Activated T-cell treated with anti-CD3 and anti-CD28 coated beads, Interleukin-2, amount 50 U/mL, for 4 hours (primary cell): ENCODE results near the gene SEMA4A. TPM values are rescaled to one million over a fixed set of nuclear protein-coding genes. Genes with fewer than 3 reads are reported as not detected.

ENCODE experiments used
- ATAC-seq, 2 donors: fragments of 200-7000 bp; cut with Tn5 transposase; one replicate each; pipeline ENCODE4 v1.10.0; 2021
- DNase-seq: peaks from one replicate; pipeline ENCODE4 v3.0.0-alpha.2; 2020
- H3K27me3 Mint-ChIP-seq: one replicate; pipeline ENCODE4 v1.8.0; 2021; ENCODE audit warnings: low read depth, mixed read lengths
- H3K36me3 Mint-ChIP-seq: one replicate; pipeline ENCODE4 v1.8.0; 2022; ENCODE audit warnings: mixed read lengths; ENCODE audit not compliant: insufficient read depth
- H3K4me1 Mint-ChIP-seq: one replicate; pipeline ENCODE4 v1.8.0; 2021; ENCODE audit warnings: low read depth, mixed read lengths
- H3K4me3 Mint-ChIP-seq: one replicate; pipeline ENCODE4 v1.8.0; 2021; ENCODE audit warnings: mild to moderate bottlenecking, moderate library complexity, mixed read lengths
- H3K9me3 Mint-ChIP-seq: one replicate; pipeline ENCODE4 v1.8.0; 2021; ENCODE audit warnings: mixed read lengths
- total RNA-seq, 3 donors: library from RNA; stranded (reverse); gene quantifications; one replicate each; pipeline ENCODE4 v1.2.1, GENCODE V29; 2021

Gene SEMA4A
- total RNA-seq: 10 to 100 TPM; 31.7 to 51.5 (median 37.1) TPM

DNA sequence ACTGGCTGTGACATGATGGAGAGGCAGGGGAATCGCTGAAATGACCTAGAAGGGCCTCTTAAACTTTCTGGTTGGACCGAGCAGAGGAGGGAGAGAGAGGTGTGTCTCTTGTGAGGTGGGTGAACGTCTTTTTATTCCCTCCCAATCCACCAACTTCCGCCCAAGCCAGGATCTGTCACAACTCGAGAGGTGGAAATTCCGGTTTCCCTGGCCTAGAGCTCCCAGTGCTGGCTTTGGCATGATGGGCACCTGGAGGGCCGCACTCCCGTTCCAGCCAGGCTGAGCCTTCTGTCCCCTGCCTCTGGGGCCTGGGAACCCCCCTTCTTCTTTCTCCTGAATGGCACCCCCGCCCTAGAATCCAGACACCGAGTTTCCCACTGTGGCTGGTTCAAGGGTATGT, at the start of gene SEMA4A:
Gene SEMA4A (plus strand): TSS at position 224 of the 400 bp plus-strand sequence. CDS start 994 bp downstream, outside the sequence.
- H3K27me3 Mint-ChIP-seq: peaks cover 2% of the 10 kb centered on the region
- no peak for DNase-seq

DNA sequence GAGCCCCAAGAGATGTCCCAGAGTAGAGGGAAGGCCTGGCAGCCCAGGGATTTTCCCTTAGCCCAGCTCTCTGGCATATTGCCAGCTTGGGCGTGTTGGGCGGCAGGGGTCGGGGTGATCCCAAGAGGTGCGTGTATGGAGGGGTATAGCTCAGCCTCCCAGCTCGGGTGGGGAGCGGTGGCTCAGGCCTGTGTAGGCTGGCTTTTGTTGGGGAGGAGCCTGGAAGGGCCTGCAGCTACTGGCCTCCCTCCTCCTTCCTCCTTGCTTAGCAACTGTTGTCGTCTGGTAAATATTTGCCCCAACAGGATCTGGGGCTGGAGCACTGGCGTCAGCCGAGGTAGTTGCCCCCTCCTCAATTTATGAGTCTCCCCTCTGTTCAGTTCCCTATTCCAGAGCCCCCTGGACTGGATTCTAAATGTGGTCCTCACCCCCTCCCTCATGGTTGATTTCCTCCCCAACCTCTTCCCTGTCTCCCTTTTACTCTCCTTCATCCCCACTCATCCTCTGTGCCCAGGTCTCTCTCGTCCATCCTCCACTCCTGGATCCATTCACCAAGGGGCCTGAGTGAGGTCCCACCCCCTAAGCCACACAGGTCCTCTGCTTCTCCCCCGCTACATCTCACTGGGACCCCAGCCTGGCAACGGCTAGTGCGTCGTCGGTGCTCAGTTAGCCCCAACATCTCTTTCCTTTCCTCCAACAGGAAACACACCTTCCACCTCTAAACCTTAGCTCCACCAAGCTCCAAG, 49.1 kb upstream of the SEMA4A start:
- Mint-ChIP-seq H3K4me3 (peak overlapping the region; percentile 24), H3K4me1 (peaks cover 59% of the 10 kb centered on the region), H3K9me3 (no peaks in the 10 kb centered on the region), H3K36me3 (no peaks in the 10 kb centered on the region), H3K27me3 (peaks cover 2% of the 10 kb centered on the region)
- ATAC-seq: no peak
- no peak for DNase-seq

More for the DNA sequence above, at the start of gene SEMA4A:
- Mint-ChIP-seq H3K4me1 (peaks cover 58% of the 10 kb centered on the region), H3K9me3 (no peaks in the 10 kb centered on the region), H3K36me3 (no peaks in the 10 kb centered on the region), H3K4me3 (peak within 1 kb of the TSS; percentile 83)
- ATAC-seq: no peak

DNA sequence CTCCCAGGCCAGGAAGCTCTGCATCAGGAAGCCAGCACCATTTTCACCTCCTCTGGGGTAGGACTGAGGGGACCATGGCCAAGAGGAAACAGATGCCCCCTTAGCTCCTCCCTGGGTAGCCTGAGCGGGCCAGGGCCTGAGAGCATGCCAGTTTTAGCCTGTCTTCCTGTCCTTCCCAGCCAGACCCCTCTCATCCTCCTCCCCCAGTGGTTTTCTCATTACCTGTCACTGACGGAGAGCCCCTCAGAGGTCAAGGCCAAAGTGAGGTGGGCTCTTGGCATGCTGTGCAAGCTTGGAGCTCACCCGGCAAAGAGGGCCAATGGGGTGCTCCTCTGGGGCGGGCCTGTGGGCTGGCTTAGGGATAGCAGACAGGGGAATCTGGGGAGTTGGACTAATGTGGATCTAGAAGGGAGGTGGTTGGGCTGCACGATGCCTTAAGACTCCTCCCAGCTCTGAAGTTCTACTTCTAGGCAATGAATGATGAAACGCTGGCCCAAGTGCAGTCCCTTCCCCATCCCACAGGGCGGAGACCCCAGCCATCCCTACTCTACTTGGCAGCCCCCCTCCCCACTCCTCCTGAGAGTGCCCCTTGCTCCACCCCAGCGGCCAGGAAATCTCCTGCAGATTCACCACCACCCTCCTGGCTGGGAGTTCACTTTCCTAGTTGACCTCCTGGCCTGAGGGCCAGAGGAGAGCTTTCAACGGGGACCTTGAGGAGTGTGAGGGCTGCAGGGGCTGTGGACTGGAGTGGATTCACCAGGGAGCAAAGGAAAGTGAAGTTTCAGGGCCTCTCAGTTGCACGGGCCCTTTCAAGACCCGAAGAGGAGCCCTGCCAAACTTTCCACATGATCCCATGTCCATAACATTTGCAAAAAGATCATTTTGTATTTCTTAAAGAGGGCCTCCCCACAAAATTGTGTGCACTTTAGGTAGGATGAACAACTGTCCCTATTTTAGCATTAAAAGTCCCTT, 48.2 kb upstream of the SEMA4A start:
- Mint-ChIP-seq H3K4me1 (peaks cover 60% of the 10 kb centered on the region), H3K9me3 (no peaks in the 10 kb centered on the region), H3K4me3 (peak overlapping the region; percentile 80), H3K27me3 (peaks cover 2% of the 10 kb centered on the region), H3K36me3 (no peaks in the 10 kb centered on the region)
- DNase-seq: no peak
- ATAC-seq: no peak

DNA sequence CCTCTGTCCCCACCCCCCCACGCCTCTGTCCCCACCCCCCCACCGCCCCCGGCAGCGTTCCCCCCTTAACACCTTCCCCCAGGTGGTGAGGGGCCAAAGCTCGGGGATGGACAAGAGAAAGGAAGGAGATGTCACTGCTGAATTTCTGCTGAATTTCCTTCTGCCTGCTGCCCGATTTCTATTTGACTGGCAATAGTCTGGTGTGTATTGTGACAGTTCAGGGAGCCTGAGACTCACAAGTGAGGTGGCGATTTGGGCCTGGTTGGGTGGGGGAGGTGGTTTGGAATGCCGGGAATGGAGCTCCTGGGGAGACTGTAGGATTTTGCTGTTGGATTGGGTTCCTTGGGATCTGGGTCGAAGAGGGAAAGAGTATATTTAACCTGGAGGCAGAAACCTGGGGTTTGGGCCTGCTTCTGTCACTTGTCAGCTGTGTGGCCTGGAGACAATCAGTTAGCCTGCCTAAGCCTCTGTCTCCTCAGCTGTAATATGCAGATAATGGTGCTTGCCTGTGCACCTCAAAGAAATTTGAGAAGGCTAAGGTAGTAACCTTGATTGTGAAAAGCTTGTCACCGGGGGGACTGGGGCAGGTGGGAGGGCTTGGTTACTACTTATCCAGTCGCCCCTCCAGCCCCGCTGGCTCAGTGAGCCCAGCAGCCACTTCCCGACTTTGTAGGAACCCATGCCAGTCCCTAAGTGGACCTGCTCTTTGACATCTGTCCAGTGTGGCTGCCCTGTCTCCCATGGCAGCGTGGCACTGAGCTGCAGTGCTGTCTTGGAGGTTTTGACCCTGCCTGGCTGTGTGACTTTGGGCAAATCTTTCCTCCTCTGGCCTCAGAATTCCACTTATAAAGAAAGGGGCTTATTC, 46.5 kb upstream of the SEMA4A start:
- DNase-seq: no peak
- H3K4me1 Mint-ChIP-seq: peaks cover 50% of the 10 kb centered on the region
- H3K9me3 Mint-ChIP-seq: no peaks in the 10 kb centered on the region
- H3K4me3 Mint-ChIP-seq: peak overlapping the region; percentile 80
- H3K36me3 Mint-ChIP-seq: no peaks in the 10 kb centered on the region
- H3K27me3 Mint-ChIP-seq: no peaks in the 10 kb centered on the region
- ATAC-seq: peak; percentile 37 to 39

DNA sequence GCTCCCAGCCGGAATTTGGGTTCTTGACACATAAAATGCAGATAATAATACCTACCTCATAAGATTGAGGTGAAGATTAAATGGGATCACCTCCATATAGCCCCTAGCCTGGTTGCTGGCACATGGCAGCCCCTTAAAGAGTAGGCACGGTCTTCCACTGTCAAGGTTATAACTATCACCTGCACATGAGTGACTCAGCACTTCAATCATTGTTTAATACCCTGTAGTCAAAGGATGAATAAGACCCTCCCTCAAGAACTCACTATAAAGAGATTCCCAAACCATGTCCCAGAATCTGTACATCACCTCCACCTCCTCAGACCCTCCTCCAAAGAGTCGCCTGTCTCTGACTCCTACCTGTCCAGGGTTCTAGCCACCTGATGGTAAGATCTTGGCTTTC, 45.3 kb upstream of the SEMA4A start:
- H3K4me1 Mint-ChIP-seq: peaks cover 47% of the 10 kb centered on the region
- H3K9me3 Mint-ChIP-seq: no peaks in the 10 kb centered on the region
- ATAC-seq (no peak), DNase-seq (no peak)
- no peak overlapping the region for H3K4me3 Mint-ChIP-seq
- H3K27me3 Mint-ChIP-seq: no peaks in the 10 kb centered on the region
- H3K36me3 Mint-ChIP-seq: no peaks in the 10 kb centered on the region

DNA sequence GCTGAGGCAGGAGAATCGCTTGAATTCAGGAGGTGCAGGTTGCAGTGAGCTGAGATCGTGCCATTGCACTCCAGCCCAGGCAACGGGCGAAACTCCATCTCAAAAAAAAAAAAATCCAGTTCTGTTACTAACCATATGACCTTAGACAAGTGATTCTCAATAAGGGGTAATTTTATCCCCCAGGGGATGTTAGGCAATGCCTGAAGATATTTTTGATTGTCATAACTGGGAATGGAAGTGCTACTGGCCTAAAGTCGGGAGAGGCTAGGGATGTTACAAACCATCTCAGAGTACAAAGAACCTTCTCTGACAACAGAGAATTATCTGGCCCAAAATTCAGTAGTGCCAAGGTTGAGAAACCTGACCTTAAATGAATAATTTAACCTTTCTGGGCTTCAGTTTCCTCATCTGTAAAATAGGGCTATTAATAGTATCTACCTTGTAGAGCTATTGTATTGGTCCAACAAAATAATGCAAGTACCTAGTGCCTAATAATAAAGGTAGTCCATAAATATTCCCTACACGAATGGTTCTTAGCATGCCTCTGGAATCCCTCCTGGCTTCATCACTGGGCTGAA, 44.6 kb upstream of the SEMA4A start:
- Mint-ChIP-seq H3K4me1 (peaks cover 45% of the 10 kb centered on the region), H3K27me3 (no peaks in the 10 kb centered on the region), H3K4me3 (no peak overlapping the region), H3K9me3 (no peaks in the 10 kb centered on the region), H3K36me3 (no peaks in the 10 kb centered on the region)
- ATAC-seq: no peak
- DNase-seq: no peak

DNA sequence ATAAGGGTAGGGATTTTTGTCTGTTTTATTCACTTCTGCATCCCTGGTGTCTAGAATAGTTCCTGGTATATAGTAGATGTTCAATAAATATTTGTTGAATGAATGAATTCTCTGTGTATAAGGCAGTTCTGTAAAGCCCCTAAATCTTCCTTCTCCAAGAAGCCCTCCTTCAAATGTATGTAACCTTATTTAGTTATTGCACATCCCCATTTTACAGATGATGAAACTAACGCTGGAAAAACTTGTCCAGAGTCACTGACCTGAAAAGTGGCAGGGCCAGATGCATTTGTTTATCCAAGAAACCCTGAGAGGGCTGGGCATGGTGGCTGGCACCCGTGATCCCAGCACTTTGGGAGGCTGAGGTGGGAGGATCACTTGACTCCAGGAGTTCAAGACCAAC, 43.1 kb upstream of the SEMA4A start:
- Mint-ChIP-seq H3K36me3 (no peaks in the 10 kb centered on the region), H3K9me3 (no peaks in the 10 kb centered on the region), H3K4me1 (peaks cover 39% of the 10 kb centered on the region), H3K4me3 (no peak overlapping the region), H3K27me3 (no peaks in the 10 kb centered on the region)
- ATAC-seq (no peak), DNase-seq (no peak)

DNA sequence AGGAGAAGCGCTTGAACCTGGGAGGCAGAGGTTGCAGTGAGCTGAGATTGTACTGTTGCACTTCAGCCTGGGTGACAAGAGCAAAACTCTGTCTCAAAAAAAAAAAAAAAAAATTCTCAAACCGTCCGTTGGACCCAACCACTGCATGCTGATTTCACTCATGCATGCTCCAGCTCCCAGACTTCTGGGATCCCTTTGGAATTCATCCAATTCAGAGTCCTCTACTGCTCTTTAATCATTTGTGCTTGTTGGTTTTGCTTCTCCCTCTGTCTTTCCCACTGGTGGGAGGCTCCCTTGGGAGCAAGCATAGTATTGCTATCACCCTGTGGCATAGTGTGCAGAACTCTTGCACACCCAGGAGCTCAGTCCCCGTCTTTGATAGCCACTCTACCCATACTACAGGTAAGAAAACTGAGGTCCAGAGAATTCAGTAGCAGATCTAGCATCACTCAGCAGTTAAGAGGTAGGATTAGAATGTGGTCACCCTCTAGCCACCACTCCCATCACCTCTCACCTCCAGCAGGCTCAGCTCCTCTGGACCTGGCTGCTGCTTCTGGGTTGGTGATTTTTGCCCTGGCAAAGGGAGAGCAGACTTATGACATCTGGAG, 41.9 kb upstream of the SEMA4A start:
- no peak for DNase-seq
- H3K4me1 Mint-ChIP-seq: peaks cover 36% of the 10 kb centered on the region
- ATAC-seq: no peak
- no peak overlapping the region for H3K4me3 Mint-ChIP-seq
- peaks cover 3% of the 10 kb centered on the region for H3K27me3 Mint-ChIP-seq
- no peaks in the 10 kb centered on the region for H3K9me3 Mint-ChIP-seq
- no peaks in the 10 kb centered on the region for H3K36me3 Mint-ChIP-seq

DNA sequence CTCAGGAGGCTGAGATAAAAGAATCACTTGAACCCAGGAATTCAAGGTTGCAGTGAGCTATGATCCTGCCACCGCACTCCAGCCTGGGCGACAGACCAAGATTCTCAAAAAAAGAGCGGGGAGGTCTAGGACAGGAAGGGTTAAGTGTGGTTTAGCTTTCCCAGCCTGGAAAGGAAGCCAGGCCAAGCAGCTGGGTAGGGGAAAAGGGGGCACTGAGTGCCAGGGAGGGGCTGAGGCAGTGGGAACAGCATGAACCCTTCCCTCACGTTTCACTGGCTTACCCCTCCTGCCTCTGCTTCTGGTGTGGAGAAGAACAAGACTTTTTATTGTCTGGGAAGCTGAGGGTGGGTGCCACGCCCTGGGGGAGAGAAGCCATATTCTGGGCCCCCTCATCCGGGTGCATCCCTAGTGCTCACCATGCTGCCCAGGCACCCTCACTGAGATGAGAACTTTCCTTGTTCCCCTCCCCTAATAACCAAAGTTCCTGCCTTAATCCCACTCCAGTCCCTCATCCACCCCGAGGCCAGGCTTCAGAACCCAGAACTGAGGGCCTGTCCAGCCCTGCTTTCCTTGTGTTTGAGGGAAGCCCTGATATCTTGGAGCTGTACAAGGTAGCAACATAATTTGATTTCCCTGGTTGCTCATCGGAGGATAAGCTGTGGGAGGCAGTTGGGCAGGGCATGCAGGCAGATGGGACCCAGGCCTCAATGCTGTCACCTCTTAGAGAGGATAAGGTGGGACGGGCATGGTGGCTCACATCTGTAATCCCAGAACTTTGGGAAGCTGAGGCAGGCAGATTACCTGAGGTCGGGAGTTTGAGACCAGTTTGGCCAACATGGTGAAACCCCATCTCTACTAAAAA, 40.9 kb upstream of the SEMA4A start:
- H3K4me1 Mint-ChIP-seq: peaks cover 29% of the 10 kb centered on the region
- ATAC-seq (no peak), DNase-seq (no peak)
- H3K9me3 Mint-ChIP-seq: no peaks in the 10 kb centered on the region
- peaks cover 5% of the 10 kb centered on the region for H3K27me3 Mint-ChIP-seq
- no peak overlapping the region for H3K4me3 Mint-ChIP-seq
- H3K36me3 Mint-ChIP-seq: no peaks in the 10 kb centered on the region

DNA sequence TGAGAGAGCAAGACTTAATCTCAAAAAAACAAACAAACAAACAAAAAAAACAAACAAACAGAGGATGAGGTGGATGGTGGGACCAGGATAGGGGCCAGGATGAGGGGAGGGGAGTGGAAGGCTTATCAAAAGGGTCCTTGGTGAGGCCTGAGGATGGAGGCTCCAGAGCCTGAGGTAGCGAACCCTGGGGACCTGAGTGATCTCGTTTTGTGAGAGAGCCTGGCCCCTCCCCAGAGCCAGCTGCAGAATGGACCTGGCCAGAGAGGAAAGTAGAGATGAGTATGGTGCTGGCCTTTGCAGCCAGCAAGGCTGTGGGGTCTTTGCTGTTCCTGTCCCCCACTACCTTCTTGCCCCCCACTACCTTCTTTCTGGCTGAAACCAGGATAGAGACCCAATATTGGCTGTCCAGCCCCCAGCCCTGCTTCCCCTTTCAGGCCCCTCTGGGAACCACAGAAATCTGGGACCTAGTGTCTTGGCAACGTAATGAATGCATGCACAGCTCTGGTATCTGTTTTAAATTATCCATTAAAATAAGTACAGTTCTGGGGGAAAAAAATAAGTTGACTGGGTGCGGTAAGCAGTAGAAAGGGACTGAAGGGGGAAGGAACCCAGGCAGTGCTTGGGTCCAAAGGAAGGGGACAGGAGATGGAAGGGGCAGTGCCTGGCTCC, 40.0 kb upstream of the SEMA4A start:
- Mint-ChIP-seq H3K9me3 (no peaks in the 10 kb centered on the region), H3K36me3 (peaks cover 3% of the 10 kb centered on the region), H3K4me1 (peaks cover 33% of the 10 kb centered on the region), H3K4me3 (peak overlapping the region; percentile 92), H3K27me3 (peaks cover 5% of the 10 kb centered on the region)
- ATAC-seq (no peak), DNase-seq (no peak)

DNA sequence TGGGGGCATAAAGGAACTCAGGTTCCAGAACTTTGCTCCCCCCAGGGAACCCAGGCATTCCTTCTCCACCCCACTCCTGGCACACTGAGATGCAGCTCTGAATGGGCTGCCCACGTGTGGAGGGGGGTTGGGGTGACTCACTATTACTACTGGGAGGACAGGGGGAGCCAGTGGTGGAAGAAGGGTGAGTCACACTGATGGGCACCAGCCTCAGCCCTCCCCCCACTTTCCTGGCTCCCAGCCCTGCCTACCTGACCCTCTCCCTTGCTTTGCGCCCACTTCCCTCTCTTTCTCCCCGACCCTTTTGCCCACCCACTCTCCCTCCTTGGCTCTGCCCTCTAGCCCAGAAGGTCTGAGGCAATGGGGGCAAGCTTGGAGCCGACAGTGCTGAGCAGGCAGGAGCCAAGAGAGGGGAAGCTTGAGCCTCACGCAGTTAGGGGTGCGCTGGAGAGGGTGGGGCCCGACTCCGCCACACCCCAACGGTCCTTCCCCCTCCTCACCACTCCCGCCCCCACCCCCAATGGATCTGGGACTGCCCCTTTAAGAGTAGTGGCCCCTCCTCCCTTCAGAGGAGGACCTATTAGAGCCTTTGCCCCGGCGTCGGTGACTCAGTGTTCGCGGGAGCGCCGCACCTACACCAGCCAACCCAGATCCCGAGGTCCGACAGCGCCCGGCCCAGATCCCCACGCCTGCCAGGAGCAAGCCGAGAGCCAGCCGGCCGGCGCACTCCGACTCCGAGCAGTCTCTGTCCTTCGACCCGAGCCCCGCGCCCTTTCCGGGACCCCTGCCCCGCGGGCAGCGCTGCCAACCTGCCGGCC, 39.1 kb upstream of the SEMA4A start, which contains the start of gene LMNA:
Gene LMNA (plus strand): TSS at position 611 of the 818 bp plus-strand sequence. CDS start 208 bp downstream, outside the sequence.
- H3K36me3 Mint-ChIP-seq: peaks cover 5% of the 10 kb centered on the region
- H3K9me3 Mint-ChIP-seq: no peaks in the 10 kb centered on the region
- peaks cover 5% of the 10 kb centered on the region for H3K27me3 Mint-ChIP-seq
- peaks cover 35% of the 10 kb centered on the region for H3K4me1 Mint-ChIP-seq
- peak within 1 kb of the TSS; percentile 92 for H3K4me3 Mint-ChIP-seq
- DNase-seq (peak; percentile 74), ATAC-seq (peak; percentile 90 to 92)
